ENCODE data around the gene NOCT.
"Not testable (repeated sequence)": the region's sequence is repeated elsewhere in the genome, so short reads cannot be mapped to it uniquely, and the experiment has no call there.

Gene NOCT

GRCh38 chr4:139053909-139054308 lies 38.3 kb downstream of the NOCT start:
- DNase-seq, result no peak

- DNase-seq, result no peak
Measured at GRCh38 chr4:139054791-139055505, 39.4 kb downstream of the NOCT start.

GRCh38 chr4:139059026-139059425 lies 43.4 kb downstream of the NOCT start:
- DNase-seq, result not testable (repeated sequence)

GRCh38 chr4:139060591-139060990 lies 45.0 kb downstream of the NOCT start:
- no peak for DNase-seq

DNA sequence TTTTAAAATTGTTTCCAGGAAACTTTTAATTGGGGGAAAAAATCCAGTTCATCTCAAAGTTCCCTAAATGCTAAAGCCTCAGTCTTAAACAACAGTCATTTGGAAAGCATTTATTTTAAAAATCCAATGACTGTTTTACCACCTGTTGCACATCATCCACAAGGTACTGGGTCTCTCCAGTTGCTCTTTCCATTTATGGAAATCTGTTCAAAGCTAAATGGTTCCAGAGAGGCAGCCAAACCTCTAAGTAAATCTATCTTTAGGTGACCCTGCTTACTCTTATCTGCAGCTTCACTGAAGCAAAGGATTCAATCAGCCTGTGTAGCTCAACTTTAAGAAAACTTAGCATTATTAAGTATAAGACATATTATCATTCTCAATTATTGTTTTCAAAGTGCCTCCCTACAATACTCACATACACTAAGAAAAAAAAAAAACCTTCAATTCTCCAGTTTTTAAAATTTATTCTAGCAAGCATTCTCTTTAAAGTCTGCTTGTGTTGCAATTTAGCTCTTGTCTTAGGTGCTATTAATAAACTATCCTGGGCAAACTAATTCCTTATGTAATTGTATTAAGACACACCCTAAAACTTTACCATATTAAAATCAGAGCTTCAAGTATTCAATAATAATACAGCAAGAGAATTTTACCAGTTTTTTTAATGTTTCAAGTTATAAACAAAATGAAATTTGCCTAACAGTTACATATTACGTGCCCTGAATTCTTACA lies 60.6 kb downstream of the NOCT start:
- no peak for DNase-seq

DNA sequence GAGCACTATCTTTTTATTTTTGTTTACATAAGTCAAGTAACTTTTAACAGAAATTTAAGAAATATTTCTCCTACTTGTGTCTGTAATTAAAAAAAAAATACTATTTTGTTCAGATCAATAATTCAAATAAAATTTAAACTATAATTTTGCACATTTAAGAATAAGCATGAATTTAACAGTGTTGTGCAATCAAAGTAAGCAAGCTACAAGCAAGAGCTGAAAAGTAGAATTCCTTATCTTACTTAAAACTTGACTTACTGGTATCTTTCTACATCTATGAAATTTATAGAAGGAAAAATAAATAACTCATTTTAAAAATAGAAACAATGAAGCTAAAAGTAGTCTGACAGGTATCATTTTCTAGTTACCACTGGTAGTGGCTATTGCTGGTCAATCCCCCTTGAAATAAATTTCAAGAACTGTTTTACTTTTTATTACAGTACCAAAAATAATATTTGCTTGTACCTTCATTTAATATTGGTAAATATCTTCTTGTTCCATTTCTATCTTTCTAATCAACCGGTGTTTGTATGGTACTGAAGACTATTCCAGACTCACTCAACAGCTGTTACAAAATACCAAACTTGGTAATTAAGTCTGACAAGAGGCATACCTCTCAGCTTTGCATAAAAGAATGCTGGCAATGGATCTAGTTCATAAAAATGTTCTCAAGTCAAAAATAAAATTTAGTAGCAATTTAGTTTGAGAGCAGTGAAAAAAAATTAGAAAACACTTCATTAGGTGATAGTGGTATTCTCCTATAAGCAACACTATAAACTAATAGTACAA lies 62.2 kb downstream of the NOCT start:
- no peak for DNase-seq

- DNase-seq, result no peak
Measured at GRCh38 chr4:139078926-139079325, 63.3 kb downstream of the NOCT start.

DNA sequence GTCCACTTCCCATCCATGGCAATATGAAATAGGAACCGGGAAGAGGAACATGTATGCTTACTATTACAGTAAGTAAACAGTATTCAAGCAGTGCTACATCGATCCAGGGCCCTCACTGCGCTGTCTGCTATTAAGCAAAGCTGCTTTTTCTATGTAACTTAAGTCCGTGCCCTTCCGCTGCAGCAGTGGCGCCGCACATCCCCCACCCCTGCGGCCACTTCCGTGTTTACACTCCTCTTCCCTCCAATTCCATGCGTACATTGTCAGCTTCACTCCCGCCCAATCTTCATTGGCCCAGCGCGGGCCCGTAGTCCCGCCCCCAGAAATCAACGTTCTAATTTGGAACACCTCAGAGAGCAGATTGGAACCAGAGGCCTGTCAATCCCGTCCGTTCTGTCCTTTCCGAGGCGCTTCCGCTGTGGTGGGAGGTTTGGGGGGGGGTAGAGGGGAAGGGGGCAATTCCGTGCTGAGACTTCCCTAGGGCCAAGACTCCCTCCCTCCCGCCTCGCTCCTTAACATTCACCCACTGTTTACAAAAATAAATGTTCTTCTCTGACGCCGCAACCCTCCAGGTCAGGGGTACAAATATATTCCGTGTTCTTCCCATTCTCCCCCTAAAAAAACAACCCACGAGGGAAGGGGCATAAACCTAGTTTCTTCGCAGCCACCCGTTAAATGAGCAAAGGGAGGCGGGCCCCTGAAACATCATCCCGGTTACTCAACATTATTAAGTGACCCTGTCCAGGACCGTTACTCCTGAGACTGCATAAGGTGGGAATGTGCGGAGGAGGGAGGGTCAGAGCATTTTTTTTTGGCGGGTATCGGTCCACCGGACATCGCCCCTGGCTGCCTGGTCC lies 67.4 kb downstream of the NOCT start:
- peak; percentile 88 for DNase-seq

GRCh38 chr4:139083607-139083955 lies 68.0 kb downstream of the NOCT start:
- peak; percentile 36 for DNase-seq

DNA sequence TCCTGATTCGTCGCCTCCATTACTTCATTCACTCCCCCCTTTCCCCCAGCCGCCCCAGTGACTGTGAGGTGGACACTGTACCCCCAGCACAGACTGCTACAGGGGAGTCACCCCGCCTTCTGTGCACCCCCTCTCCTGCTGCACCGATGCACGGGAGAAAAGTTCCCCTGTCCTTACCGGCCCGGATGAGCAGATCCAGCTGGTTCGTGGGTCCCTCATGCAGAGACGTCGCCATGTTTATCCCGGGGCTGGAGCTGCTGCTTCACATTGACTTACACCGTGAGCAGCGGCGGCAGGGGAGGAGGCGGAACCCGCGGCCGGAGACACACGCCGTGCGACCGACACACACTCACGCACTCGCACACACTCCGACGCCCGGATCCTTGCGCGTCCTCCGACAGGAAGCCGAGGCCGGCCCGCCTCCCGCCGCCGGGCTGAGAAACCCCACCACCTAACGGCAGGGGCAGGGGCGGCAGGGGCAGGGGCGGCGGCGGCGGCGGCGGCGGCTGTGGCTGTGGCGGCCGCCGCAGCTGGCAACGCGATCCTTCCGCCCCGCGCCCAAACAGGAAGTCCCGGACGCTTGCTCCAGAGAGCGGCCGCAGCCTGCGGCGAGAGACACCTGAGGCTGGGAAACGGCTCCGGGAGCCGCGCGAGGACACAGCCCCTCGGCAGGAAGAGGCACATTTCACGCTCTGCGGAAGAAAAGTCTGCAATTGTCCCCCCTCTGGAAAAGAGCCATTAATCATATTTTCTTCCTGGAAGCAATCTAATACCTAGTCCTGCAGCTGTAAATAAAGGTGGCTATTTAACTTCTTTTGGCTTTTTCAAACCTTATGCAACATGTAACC lies 68.6 kb downstream of the NOCT start:
- DNase-seq, result peak; percentile 72

- no peak for DNase-seq
Measured at GRCh38 chr4:139084804-139085093, 69.2 kb downstream of the NOCT start.

DNA sequence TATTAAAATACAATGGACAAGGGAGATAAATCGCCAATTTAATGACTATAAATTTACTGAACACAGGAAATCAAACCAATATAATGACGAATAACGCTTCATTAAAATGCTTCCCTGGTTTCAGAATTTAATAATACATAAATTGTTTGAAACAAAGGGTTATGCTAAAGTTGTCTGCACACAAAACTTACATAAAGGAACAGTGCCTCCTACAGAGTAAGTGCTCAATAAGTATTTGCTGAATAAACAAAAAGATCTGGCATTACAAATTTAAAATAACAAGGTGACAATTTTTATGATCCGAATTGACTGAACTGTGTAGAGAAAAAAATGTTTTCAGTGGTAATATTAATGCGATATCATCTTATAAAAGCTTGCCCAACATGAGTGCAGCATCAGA lies 69.6 kb downstream of the NOCT start:
- no peak for DNase-seq

DNA sequence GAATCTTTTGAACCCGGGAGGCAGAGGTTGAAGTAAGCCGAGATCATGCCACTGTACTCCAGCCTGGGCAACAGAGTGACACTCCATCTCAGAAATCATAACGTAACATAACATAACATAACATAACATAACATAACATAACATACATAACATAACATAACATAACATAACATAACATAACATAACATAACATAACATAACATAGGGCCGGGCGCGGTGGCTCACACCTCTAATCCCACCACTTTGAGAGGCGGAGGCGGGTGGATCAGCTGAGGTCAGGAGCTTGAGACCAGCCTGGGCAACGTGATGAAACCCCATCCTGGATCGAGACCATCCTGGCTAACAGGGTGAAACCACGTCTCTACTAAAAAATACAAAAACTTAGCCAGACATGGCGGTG lies 76.7 kb downstream of the NOCT start:
- DNase-seq, result no peak
